ENCODE data around the gene IFNG. TPM values are rescaled to one million over a fixed set of nuclear protein-coding genes. Genes with fewer than 3 reads are reported as not detected.

IFNG gene
- total RNA-seq, 1 experiment from 2014 or later = not detected

DNA sequence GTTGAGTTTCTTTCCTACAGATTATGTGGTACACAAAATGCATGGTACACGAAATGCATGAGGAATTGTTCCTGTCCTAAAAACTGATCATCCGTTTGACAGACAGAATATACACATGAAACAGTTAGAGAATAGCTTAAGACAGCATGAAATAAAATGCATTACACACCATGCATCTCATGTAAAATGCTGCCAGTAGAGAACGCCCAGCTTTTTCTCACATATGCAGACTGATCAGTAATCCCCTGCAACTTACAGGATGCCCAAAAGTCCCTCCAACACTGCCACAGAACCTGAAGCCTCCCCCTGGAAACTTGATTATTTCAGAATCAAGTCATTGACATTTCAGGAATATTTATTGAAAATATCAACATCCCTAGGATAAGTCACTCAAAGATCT, 24.0 kb downstream of the IFNG start:
- ChIA-PET POLR2A (ENCODE audit: unreplicated experiment) (no interaction called here), CTCF (interaction anchor here (0.5 kb wide), 1 partner anchor 92 kb away, joined by 4 read pairs; no protein-coding TSS in a partner anchor)
- intact Hi-C loops (cut with micrococcal nuclease; ENCODE audit: unreplicated experiment) = no loop called here
- Histone ChIP-seq H3K9me3 (ENCODE audit: insufficient read depth, low read depth) (no peaks in the 10 kb centered on the region), H3K27me3 (ENCODE audit: insufficient read depth, low read depth) (no peaks in the 10 kb centered on the region), H3K36me3 (ENCODE audit: low read depth) (no peaks in the 10 kb centered on the region), H3K4me1 (replicated peaks; ENCODE audit: insufficient read depth) (no peaks in the 10 kb centered on the region), H3F3A (ENCODE audit: insufficient read depth, low read depth) (no peaks in the 10 kb centered on the region), H4K20me1 (ENCODE audit: insufficient read depth) (no peaks in the 10 kb centered on the region), H3K27ac (no peak overlapping the region), H3K4me2 (no peak overlapping the region), H2AFZ (no peak overlapping the region), H3K79me2 (ENCODE audit: low read depth) (no peaks in the 10 kb centered on the region), H3K9me2 (ENCODE audit: insufficient read depth) (no peaks in the 10 kb centered on the region), H3K4me3 (no peak overlapping the region)
- BruUV-seq (replicated peaks) = no TSS peak
- no peak for DNase-seq
- no peak for TF ChIP-seq EZH2 (IDR thresholded peaks at IDR 0.05; ENCODE audit: low read depth)
- TF ChIP-seq, protein P1, sequence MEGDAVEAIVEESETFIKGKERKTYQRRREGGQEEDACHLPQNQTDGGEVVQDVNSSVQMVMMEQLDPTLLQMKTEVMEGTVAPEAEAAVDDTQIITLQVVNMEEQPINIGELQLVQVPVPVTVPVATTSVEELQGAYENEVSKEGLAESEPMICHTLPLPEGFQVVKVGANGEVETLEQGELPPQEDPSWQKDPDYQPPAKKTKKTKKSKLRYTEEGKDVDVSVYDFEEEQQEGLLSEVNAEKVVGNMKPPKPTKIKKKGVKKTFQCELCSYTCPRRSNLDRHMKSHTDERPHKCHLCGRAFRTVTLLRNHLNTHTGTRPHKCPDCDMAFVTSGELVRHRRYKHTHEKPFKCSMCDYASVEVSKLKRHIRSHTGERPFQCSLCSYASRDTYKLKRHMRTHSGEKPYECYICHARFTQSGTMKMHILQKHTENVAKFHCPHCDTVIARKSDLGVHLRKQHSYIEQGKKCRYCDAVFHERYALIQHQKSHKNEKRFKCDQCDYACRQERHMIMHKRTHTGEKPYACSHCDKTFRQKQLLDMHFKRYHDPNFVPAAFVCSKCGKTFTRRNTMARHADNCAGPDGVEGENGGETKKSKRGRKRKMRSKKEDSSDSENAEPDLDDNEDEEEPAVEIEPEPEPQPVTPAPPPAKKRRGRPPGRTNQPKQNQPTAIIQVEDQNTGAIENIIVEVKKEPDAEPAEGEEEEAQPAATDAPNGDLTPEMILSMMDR (conservative IDR thresholded peaks at IDR 0.05) = no peak

DNA sequence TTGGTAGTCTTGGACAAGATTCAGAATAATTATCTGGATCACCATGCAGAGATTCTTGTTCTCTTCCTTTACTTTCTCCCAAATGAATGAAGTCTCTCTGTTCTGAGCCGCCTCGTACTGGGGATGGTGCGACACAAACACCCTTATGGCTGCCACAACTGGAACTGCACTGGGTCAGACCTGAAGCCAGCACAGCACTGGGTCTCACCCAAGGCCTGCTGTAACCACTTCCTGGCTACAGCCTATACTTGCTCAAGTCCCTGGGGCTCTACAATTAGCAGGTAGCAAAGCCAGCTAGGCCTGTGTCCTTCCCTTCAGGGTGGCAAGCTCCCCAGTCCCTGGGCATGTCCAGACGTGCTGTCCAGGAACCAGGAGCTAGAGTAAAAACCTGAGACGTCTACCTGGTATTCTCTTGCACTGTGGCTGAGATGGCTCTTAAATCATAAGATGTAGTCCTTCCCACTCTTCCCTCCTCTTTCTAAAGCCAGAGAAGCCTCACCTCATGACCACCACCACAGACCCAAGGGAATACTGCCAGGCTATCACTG, 27.6 kb downstream of the IFNG start:
- no TSS peak for BruUV-seq (replicated peaks)
- Histone ChIP-seq H3K27ac (no peak overlapping the region), H3K4me3 (no peak overlapping the region), H3K4me1 (replicated peaks; ENCODE audit: insufficient read depth) (no peaks in the 10 kb centered on the region), H3K36me3 (ENCODE audit: low read depth) (no peaks in the 10 kb centered on the region), H4K20me1 (ENCODE audit: insufficient read depth) (no peaks in the 10 kb centered on the region), H3K9me2 (ENCODE audit: insufficient read depth) (no peaks in the 10 kb centered on the region), H3K27me3 (ENCODE audit: insufficient read depth, low read depth) (no peaks in the 10 kb centered on the region), H3K79me2 (ENCODE audit: low read depth) (no peaks in the 10 kb centered on the region), H3K4me2 (no peak overlapping the region), H3K9me3 (ENCODE audit: insufficient read depth, low read depth) (peaks cover 6% of the 10 kb centered on the region; the same call in 1 of the 2 replicates), H2AFZ (no peak overlapping the region), H3F3A (ENCODE audit: insufficient read depth, low read depth) (no peaks in the 10 kb centered on the region)
- ChIA-PET POLR2A (ENCODE audit: unreplicated experiment) (no interaction called here), CTCF (no interaction called here)
- intact Hi-C loops (cut with micrococcal nuclease; ENCODE audit: unreplicated experiment) = no loop called here
- TF ChIP-seq, protein P1 (conservative IDR thresholded peaks at IDR 0.05) = no peak
- no peak for TF ChIP-seq EZH2 (IDR thresholded peaks at IDR 0.05; ENCODE audit: low read depth)
- DNase-seq = no peak

DNA sequence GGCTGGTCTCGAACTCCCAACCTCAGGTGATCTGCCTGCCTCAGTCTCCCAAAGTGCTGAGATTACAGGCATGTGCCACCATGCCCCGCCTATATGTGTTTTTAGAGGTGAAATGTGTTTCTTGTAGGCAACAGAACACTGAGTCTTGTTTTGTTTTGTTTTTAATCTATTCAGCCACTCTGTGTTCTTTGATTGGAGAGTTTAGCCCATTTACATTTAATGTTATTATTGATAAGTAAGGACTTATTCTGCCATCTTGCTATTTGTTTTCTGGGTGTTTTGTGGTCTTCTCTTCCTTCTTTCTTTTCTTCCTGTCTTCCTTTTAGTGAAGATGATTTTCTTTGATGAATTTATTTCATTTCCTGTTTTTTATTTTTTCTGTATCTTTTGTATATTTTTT, 29.6 kb downstream of the IFNG start:
- no peaks in the 10 kb centered on the region for H3K79me2 ChIP-seq (ENCODE audit: low read depth)
- no peak overlapping the region for H3K4me2 ChIP-seq
- H2AFZ ChIP-seq = no peak overlapping the region
- H3K9me3 ChIP-seq (ENCODE audit: insufficient read depth, low read depth) = peaks cover 6% of the 10 kb centered on the region; the same call in 1 of the 2 replicates
- no peaks in the 10 kb centered on the region for H4K20me1 ChIP-seq (ENCODE audit: insufficient read depth)
- no peaks in the 10 kb centered on the region for H3K36me3 ChIP-seq (ENCODE audit: low read depth)
- BruUV-seq (replicated peaks) = no TSS peak
- H3F3A ChIP-seq (ENCODE audit: insufficient read depth, low read depth) = no peaks in the 10 kb centered on the region
- intact Hi-C loops (cut with micrococcal nuclease; ENCODE audit: unreplicated experiment) = no loop called here
- DNase-seq = no peak
- H3K4me1 ChIP-seq (replicated peaks; ENCODE audit: insufficient read depth) = no peaks in the 10 kb centered on the region
- TF ChIP-seq, protein P1 (conservative IDR thresholded peaks at IDR 0.05) = no peak
- TF ChIP-seq EZH2 (IDR thresholded peaks at IDR 0.05; ENCODE audit: low read depth) = no peak
- CTCF ChIA-PET = no interaction called here
- H3K4me3 ChIP-seq = no peak overlapping the region
- H3K27ac ChIP-seq = no peak overlapping the region
- H3K27me3 ChIP-seq (ENCODE audit: insufficient read depth, low read depth) = no peaks in the 10 kb centered on the region
- POLR2A ChIA-PET (ENCODE audit: unreplicated experiment) = no interaction called here
- H3K9me2 ChIP-seq (ENCODE audit: insufficient read depth) = no peaks in the 10 kb centered on the region
